GM12878 (cell line): ENCODE measurements around the gene PLXNA2.

Experiments used
- BRCA1 ChIP-seq: IDR thresholded peaks from 2 replicates; pipeline ENCODE4 v1.6.1; 2011; ENCODE audit warnings: low read depth, low read length, improper control_type of control experiment
- EZH2 ChIP-seq: IDR thresholded peaks from 2 replicates; pipeline ENCODE4 v1.6.1; 2012; ENCODE audit warnings: low read depth, mild to moderate bottlenecking, control low read depth, inconsistent platforms, low read length, borderline replicate concordance; ENCODE audit not compliant: control insufficient read depth
- FOS ChIP-seq: IDR thresholded peaks from 3 replicates; pipeline ENCODE4 v1.6.1; 2011; ENCODE audit warnings: borderline replicate concordance; ENCODE audit not compliant: insufficient read length; ENCODE audit errors: extremely low read depth
- HDGF ChIP-seq: fragments of 450-650 bp; IDR thresholded peaks from 2 replicates; pipeline ENCODE4 v1.6.1; 2016; ENCODE audit warnings: antibody characterized with exemption
- JUNB ChIP-seq: IDR thresholded peaks from 2 replicates; pipeline ENCODE4 v1.6.1; 2016; ENCODE audit warnings: antibody characterized with exemption, mild to moderate bottlenecking
- RUNX3 ChIP-seq: IDR thresholded peaks from 2 replicates; pipeline ENCODE4 v1.6.1; 2012; ENCODE audit warnings: low read length, inconsistent platforms
- SIN3A ChIP-seq: IDR thresholded peaks from 2 replicates; pipeline ENCODE4 v1.6.1; 2012; ENCODE audit warnings: low read depth, low read length, improper control_type of control experiment
- SUZ12 ChIP-seq: fragments of 200-600 bp; sonication (generic); IDR thresholded peaks from one replicate; pipeline ENCODE4 v1.6.1; 2018; ENCODE audit warnings: antibody characterized with exemption, mild to moderate bottlenecking; ENCODE audit not compliant: unreplicated experiment
- TAF1 ChIP-seq: IDR thresholded peaks from 2 replicates; pipeline ENCODE4 v1.6.1; 2011; ENCODE audit warnings: mild to moderate bottlenecking, low read depth, low read length, borderline replicate concordance
- YY1 ChIP-seq: IDR thresholded peaks from 2 replicates; pipeline ENCODE4 v1.6.1; 2011; ENCODE audit warnings: low read depth, mild to moderate bottlenecking, low read length
- TF ChIP-seq, protein P1 (sequence below): fragments of 450-650 bp; IDR thresholded peaks from 2 replicates; pipeline ENCODE4 v1.6.1; 2016; ENCODE audit warnings: mild to moderate bottlenecking
- TF ChIP-seq, protein P2 (sequence below), 3 experiments: IDR thresholded peaks in 2 of 3; conservative IDR thresholded peaks in 1 of 3; 2 replicates each; pipeline ENCODE4 v1.5.1; 2011; ENCODE audit warnings: low read depth in 3 of 3, low read length in 3 of 3, mild to moderate bottlenecking in 3 of 3, control low read depth in 2 of 3, moderate library complexity in 2 of 3, inconsistent platforms in 1 of 3, mixed read lengths in 1 of 3; ENCODE audit not compliant: control insufficient read depth in 2 of 3, insufficient read depth in 1 of 3; ENCODE audit errors: extremely low read depth in 1 of 3

DNA sequence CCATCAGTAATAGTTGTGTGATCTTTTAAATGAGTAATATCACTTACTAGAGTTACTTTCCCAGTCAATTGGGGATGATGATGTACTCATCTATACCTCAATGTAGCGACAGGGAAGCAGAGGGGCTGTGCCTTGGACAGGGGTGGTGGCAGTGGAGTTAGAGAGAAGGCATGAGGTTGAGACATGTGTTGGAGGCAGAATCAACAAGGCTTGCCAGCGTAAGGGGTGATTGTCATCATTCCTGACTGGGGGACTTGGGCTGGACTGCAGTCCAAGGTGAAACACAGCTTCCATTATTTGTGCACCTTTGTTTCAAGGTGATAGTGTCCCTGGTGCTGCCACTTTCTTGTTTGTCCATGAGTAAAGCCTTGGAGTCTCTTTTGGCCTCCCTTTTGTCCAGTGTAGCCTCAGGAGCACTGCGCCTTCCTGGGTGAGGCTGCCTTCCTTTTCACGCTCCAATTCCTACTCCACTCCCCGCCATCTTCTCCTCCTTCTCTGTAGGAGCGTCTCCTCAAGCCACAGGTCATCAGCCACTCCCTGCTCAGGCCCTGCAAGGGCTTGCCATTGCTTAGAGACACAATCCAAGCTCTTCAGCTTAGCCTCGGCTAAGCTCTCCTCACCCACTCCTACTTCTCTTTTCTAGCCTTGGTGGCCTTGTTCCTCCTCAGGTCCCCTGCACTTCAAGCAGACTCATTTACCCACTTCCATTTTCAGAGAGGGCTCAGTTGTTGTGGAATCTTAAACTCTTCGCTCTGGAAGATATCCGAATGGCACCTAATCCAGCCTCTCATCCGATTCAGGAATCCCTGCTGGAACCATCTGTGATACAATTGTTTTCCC is 255.6 kb downstream of the PLXNA2 start:
- TF ChIP-seq, protein P1, sequence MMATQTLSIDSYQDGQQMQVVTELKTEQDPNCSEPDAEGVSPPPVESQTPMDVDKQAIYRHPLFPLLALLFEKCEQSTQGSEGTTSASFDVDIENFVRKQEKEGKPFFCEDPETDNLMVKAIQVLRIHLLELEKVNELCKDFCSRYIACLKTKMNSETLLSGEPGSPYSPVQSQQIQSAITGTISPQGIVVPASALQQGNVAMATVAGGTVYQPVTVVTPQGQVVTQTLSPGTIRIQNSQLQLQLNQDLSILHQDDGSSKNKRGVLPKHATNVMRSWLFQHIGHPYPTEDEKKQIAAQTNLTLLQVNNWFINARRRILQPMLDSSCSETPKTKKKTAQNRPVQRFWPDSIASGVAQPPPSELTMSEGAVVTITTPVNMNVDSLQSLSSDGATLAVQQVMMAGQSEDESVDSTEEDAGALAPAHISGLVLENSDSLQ, result no peak
- TF ChIP-seq, protein P2, sequence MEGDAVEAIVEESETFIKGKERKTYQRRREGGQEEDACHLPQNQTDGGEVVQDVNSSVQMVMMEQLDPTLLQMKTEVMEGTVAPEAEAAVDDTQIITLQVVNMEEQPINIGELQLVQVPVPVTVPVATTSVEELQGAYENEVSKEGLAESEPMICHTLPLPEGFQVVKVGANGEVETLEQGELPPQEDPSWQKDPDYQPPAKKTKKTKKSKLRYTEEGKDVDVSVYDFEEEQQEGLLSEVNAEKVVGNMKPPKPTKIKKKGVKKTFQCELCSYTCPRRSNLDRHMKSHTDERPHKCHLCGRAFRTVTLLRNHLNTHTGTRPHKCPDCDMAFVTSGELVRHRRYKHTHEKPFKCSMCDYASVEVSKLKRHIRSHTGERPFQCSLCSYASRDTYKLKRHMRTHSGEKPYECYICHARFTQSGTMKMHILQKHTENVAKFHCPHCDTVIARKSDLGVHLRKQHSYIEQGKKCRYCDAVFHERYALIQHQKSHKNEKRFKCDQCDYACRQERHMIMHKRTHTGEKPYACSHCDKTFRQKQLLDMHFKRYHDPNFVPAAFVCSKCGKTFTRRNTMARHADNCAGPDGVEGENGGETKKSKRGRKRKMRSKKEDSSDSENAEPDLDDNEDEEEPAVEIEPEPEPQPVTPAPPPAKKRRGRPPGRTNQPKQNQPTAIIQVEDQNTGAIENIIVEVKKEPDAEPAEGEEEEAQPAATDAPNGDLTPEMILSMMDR (IDR thresholded peaks at IDR 0.05 in 2 of 3, conservative IDR thresholded peaks at IDR 0.05 in 1 of 3; ENCODE audit: control insufficient read depth in 2 of 3, extremely low read depth in 1 of 3, insufficient read depth in 1 of 3, low read depth in 3 of 3, low read length in 3 of 3), result no peak
- TF ChIP-seq BRCA1 (no peak), RUNX3 (no peak), TAF1 (no peak), YY1 (no peak), SUZ12 (no peak), JUNB (no peak), EZH2 (no peak), HDGF (no peak), FOS (no peak), SIN3A (no peak)
